ENCODE results near the gene PPM1A.

The PPM1A gene

DNA sequence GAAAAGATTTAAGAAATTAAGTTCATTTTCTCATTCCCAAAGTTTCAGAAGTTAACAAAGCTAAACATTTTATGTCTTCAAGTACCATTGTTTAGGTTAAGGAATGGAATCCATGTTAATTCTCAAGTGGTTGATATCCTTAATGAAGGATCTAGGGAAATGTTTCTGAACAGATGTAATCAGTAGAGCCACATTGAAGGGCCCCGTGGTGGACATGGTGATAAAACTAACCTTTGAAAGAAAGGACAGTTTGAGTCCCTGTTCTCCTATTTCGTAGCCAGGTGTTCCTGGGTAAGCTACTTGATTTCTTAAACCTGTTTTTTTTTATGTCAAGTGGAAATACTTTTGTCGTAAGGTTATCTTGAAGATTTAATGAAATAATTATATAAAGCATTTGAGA is 4.6 kb downstream of the PPM1A start:
- Histone ChIP-seq H3K4me2 (ENCODE audit: low read depth, low read length, poor library complexity, severe bottlenecking) (no peak overlapping the region), H3K27me3 (ENCODE audit: low read length) (no peaks in the 10 kb centered on the region), H4K20me1 (ENCODE audit: low read depth, low read length) (peaks cover 40% of the 10 kb centered on the region), H3K79me2 (ENCODE audit: insufficient read depth, low read length) (peaks cover 86% of the 10 kb centered on the region), H3K9ac (ENCODE audit: low read length) (no peak overlapping the region), H3K9me2 (replicated peaks; ENCODE audit: insufficient read depth, low read length) (no peaks in the 10 kb centered on the region), H2AFZ (ENCODE audit: low read depth, low read length, severe bottlenecking) (no peak overlapping the region), H3K27ac (ENCODE audit: low read depth, low read length) (no peak overlapping the region), H3K36me3 (ENCODE audit: low read length) (0 out of 2 replicates have a peak, but pooled peaks cover 5% of the 10 kb centered on the region), H3K4me3 (ENCODE audit: insufficient read depth, low read length, poor library complexity, severe bottlenecking) (no peak overlapping the region), H3K9me3 (ENCODE audit: insufficient read depth, low read length) (no peaks in the 10 kb centered on the region), H3F3A (ENCODE audit: insufficient read depth) (peaks cover 3% of the 10 kb centered on the region; the same call in 1 of the 2 replicates)
- TF ChIP-seq, protein P1, sequence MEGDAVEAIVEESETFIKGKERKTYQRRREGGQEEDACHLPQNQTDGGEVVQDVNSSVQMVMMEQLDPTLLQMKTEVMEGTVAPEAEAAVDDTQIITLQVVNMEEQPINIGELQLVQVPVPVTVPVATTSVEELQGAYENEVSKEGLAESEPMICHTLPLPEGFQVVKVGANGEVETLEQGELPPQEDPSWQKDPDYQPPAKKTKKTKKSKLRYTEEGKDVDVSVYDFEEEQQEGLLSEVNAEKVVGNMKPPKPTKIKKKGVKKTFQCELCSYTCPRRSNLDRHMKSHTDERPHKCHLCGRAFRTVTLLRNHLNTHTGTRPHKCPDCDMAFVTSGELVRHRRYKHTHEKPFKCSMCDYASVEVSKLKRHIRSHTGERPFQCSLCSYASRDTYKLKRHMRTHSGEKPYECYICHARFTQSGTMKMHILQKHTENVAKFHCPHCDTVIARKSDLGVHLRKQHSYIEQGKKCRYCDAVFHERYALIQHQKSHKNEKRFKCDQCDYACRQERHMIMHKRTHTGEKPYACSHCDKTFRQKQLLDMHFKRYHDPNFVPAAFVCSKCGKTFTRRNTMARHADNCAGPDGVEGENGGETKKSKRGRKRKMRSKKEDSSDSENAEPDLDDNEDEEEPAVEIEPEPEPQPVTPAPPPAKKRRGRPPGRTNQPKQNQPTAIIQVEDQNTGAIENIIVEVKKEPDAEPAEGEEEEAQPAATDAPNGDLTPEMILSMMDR (IDR thresholded peaks at IDR 0.05; ENCODE audit: insufficient read depth, low read length, poor library complexity, severe bottlenecking): no peak
- no peak for TF ChIP-seq EZH2phosphoT487 (conservative IDR thresholded peaks at IDR 0.05; ENCODE audit: low read length)

DNA sequence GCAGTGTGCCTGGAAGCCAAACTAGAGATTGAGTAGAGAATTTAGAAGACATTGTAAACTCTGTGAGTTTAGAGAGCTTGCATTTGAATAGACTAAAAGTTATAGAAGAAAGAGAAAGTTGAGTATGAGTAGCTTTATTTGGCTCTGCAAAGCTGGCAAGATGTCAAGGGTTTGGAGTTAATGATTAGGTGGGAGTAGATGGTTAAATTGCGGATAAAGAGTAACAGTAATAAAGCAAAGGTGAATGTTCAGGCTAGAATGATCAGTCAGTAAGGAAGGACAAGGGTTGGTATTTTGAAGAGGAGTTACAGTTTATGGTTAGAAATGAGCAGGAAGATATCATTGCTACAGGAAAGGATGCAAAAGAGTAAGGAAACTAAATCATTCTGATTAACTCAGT is 5.2 kb downstream of the PPM1A start:
- H3K4me2 ChIP-seq (ENCODE audit: low read depth, low read length, poor library complexity, severe bottlenecking): no peak overlapping the region

DNA sequence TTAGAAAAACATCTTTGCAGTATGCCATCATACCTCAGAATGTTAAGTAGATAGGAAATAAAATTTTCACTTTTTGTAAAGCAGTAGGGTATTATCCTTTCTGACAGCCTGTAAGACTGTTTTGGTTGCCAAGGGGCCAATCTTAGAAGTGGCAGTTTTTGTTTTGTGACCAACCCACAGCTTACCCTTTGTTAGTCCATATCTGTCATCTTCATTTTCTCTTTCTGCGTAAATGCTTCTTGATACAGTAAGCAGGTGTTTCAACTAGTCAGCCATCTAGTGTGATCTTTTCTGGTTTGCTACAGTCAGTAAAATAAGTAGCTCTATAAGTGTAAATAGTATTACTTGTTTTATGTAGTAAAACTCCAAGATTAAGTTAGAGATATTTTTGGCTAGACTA is 8.8 kb downstream of the PPM1A start:
- Histone ChIP-seq H3K4me2 (ENCODE audit: low read depth, low read length, poor library complexity, severe bottlenecking) (no peak overlapping the region), H3K79me2 (ENCODE audit: insufficient read depth, low read length) (peaks cover 97% of the 10 kb centered on the region), H2AFZ (ENCODE audit: low read depth, low read length, severe bottlenecking) (no peak overlapping the region), H3K27ac (ENCODE audit: low read depth, low read length) (no peak overlapping the region), H3K36me3 (ENCODE audit: low read length) (0 out of 2 replicates have a peak, but pooled peaks cover 9% of the 10 kb centered on the region), H3F3A (ENCODE audit: insufficient read depth) (peaks cover 3% of the 10 kb centered on the region; the same call in 1 of the 2 replicates), H3K27me3 (ENCODE audit: low read length) (no peaks in the 10 kb centered on the region), H4K20me1 (ENCODE audit: low read depth, low read length) (peaks cover 24% of the 10 kb centered on the region), H3K9me2 (replicated peaks; ENCODE audit: insufficient read depth, low read length) (no peaks in the 10 kb centered on the region), H3K9me3 (ENCODE audit: insufficient read depth, low read length) (no peaks in the 10 kb centered on the region), H3K4me3 (ENCODE audit: insufficient read depth, low read length, poor library complexity, severe bottlenecking) (no peak overlapping the region), H3K9ac (ENCODE audit: low read length) (no peak overlapping the region)
- TF ChIP-seq, protein P1 (IDR thresholded peaks at IDR 0.05; ENCODE audit: insufficient read depth, low read length, poor library complexity, severe bottlenecking): no peak
- TF ChIP-seq EZH2phosphoT487 (conservative IDR thresholded peaks at IDR 0.05; ENCODE audit: low read length): no peak

More for the DNA sequence above, 5.2 kb downstream of the PPM1A start:
- Histone ChIP-seq H3F3A (ENCODE audit: insufficient read depth) (peaks cover 3% of the 10 kb centered on the region; the same call in 1 of the 2 replicates), H3K27me3 (ENCODE audit: low read length) (no peaks in the 10 kb centered on the region), H3K9me3 (ENCODE audit: insufficient read depth, low read length) (no peaks in the 10 kb centered on the region), H2AFZ (ENCODE audit: low read depth, low read length, severe bottlenecking) (no peak overlapping the region), H4K20me1 (ENCODE audit: low read depth, low read length) (peaks cover 40% of the 10 kb centered on the region), H3K9me2 (replicated peaks; ENCODE audit: insufficient read depth, low read length) (no peaks in the 10 kb centered on the region), H3K4me3 (ENCODE audit: insufficient read depth, low read length, poor library complexity, severe bottlenecking) (no peak overlapping the region), H3K27ac (ENCODE audit: low read depth, low read length) (no peak overlapping the region), H3K9ac (ENCODE audit: low read length) (no peak overlapping the region), H3K79me2 (ENCODE audit: insufficient read depth, low read length) (peaks cover 91% of the 10 kb centered on the region), H3K36me3 (ENCODE audit: low read length) (0 out of 2 replicates have a peak, but pooled peaks cover 5% of the 10 kb centered on the region)
- TF ChIP-seq EZH2phosphoT487 (conservative IDR thresholded peaks at IDR 0.05; ENCODE audit: low read length): no peak
- TF ChIP-seq, protein P1 (IDR thresholded peaks at IDR 0.05; ENCODE audit: insufficient read depth, low read length, poor library complexity, severe bottlenecking): no peak
